Right lobe of liver (tissue), 6 donors: ENCODE results near the gene ENTPD2. TPM values are rescaled to one million over a fixed set of nuclear protein-coding genes. Genes with fewer than 3 reads are reported as not detected.

Experiments used
- ATAC-seq, 4 donors: fragments of 200-7000 bp; cut with Tn5 transposase; one replicate each; pipeline ENCODE4 v1.9.1; 2020; ENCODE audit warnings: mild to moderate bottlenecking in 4 of 4, moderate library complexity in 4 of 4
- DNase-seq, 3 donors: peaks; one replicate each; pipeline ENCODE4 v3.0.0-alpha.2; 2020
- H3K27ac ChIP-seq, 3 donors: fragments of 200-600 bp; one replicate each; pipeline ENCODE4 v1.8.0; 2022
- H3K27me3 ChIP-seq, 2 donors: fragments of 200-600 bp; one replicate each; pipeline ENCODE4 v1.8.0; 2022
- H3K36me3 ChIP-seq, 4 donors: fragments of 200-600 bp; sonication (generic) in 1 of 4; one replicate each; pipeline versions ENCODE4 v1.5.1 to v1.8.0; 2017 to 2022; ENCODE audit warnings: control low read depth in 1 of 4
- H3K4me1 ChIP-seq, 4 donors: fragments of 200-600 bp; sonication (generic) in 1 of 4; one replicate each; pipeline versions ENCODE4 v1.5.1 to v1.8.0; 2017 to 2022; ENCODE audit warnings: control low read depth in 1 of 4
- H3K4me3 ChIP-seq, 3 donors: fragments of 200-600 bp; one replicate each; pipeline ENCODE4 v1.8.0; 2022
- H3K9me3 ChIP-seq, 4 donors: fragments of 200-600 bp; sonication (generic) in 1 of 4; one replicate each; pipeline versions ENCODE4 v1.5.1 to v1.8.0; 2017 to 2022; ENCODE audit warnings: control low read depth in 1 of 4
- POLR2A ChIP-seq: fragments of 450-650 bp; IDR thresholded peaks from one replicate; pipeline ENCODE4 v1.6.1; 2017; ENCODE audit warnings: antibody characterized with exemption, mild to moderate bottlenecking
- WGBS: methylation state at CpG from one replicate; pipeline ENCODE4 v1.1.6; 2018; ENCODE audit warnings: low coverage, low lambda C conversion rate; ENCODE audit not compliant: insufficient coverage; ENCODE audit errors: missing lambda C conversion rate; 5-methylcytosine and 5-hydroxymethylcytosine counted together
- intact Hi-C, 2 donors: fragments of 100-400 bp; cut with DNase I; formaldehyde crosslinking; loops; one replicate each; pipeline versions ENCODE4 v1.11.2 to v1.14.1; 2022
- total RNA-seq, 6 experiments: library from RNA; depleted of rRNA in 2 of 6; stranded (reverse); fragments of >200 nt in 2 of 6; fragmentation: NEBNext Ultra II Directional in 3 of 6; extraction: Animal tissue kit (Norgen Biotek cat#: 25700) in 3 of 6; gene quantifications; one replicate each; pipeline versions ENCODE4 v1.1.0 to v1.2.4, GENCODE V29; 2016 to 2023
- TF ChIP-seq, protein P1 (sequence below), 4 donors: fragments of 200-600 bp in 3 of 4; fragments of 450-650 bp in 1 of 4; IDR thresholded peaks; one replicate each; pipeline versions ENCODE4 v1.5.1 to v1.8.0; 2016 to 2022; ENCODE audit warnings: antibody characterized with exemption in 4 of 4, mild to moderate bottlenecking in 2 of 4
- donor health status: DM: no; HTN: yes; CAD: no.
- donor health status: DM: no; HTN: no; CAD: no.
- donor health status: DM: no; HTN: no; CAD: no.
- donor health status: DM: no; HTN: yes; CAD: no.
- donor health status: DM: no; HTN: yes; CAD: no.

Gene ENTPD2
- total RNA-seq, 6 experiments from 2014 or later, result 0.50 to 2.1 (median 0.80) TPM

GRCh38 chr9:137012694-137013570 is 40.9 kb downstream of the ENTPD2 start:
- DNase-seq, result no peak
- Histone ChIP-seq H3K4me3 (no peak overlapping the region), H3K9me3 (no peaks in the 10 kb centered on the region), H3K36me3 (peaks cover 0 to 17% (median 1%) of the 10 kb centered on the region in 4 donors), H3K27ac (no peak overlapping the region), H3K4me1 (no peaks in the 10 kb centered on the region), H3K27me3 (no peaks in the 10 kb centered on the region)
- intact Hi-C loops, result no loop called here
- WGBS, result 100% methylated on average over 2 of the region's 67 CpGs
- TF ChIP-seq, protein P1, sequence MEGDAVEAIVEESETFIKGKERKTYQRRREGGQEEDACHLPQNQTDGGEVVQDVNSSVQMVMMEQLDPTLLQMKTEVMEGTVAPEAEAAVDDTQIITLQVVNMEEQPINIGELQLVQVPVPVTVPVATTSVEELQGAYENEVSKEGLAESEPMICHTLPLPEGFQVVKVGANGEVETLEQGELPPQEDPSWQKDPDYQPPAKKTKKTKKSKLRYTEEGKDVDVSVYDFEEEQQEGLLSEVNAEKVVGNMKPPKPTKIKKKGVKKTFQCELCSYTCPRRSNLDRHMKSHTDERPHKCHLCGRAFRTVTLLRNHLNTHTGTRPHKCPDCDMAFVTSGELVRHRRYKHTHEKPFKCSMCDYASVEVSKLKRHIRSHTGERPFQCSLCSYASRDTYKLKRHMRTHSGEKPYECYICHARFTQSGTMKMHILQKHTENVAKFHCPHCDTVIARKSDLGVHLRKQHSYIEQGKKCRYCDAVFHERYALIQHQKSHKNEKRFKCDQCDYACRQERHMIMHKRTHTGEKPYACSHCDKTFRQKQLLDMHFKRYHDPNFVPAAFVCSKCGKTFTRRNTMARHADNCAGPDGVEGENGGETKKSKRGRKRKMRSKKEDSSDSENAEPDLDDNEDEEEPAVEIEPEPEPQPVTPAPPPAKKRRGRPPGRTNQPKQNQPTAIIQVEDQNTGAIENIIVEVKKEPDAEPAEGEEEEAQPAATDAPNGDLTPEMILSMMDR (IDR thresholded peaks at IDR 0.05), result no peak
- TF ChIP-seq POLR2A, result no peak
- ATAC-seq, result no peak

- Histone ChIP-seq H3K4me1 (no peaks in the 10 kb centered on the region), H3K4me3 (no peak overlapping the region), H3K36me3 (peaks cover 0 to 17% (median 1%) of the 10 kb centered on the region in 4 donors), H3K27me3 (no peaks in the 10 kb centered on the region), H3K9me3 (no peaks in the 10 kb centered on the region), H3K27ac (no peak overlapping the region)
- TF ChIP-seq POLR2A, result no peak
- TF ChIP-seq, protein P1 (IDR thresholded peaks at IDR 0.05), result no peak
- DNase-seq, result no peak
- no peak for ATAC-seq
- WGBS, result 40% methylated on average over 1 of the region's 39 CpGs
- intact Hi-C loops, result no loop called here
Measured at GRCh38 chr9:137011907-137012675, 41.8 kb downstream of the ENTPD2 start.

DNA sequence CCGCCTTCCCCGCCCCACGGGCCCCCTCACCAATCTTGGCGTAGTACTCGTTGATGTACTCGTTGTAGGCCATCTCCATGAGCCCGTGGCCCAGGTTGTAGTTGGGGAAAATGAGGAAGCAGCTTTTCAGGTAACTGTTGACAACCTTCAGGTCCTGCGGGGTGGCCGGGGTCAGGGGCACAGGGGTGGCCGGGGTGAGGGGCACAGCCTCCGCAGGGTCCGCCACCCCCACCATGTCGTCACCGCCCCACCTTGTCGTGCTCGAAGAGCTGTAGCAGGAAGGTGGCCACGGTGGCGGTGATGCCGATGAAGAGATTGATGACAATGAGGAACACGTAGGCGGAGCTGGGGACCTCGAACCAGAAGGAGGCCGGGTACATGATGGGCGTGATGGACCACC is 42.7 kb downstream of the ENTPD2 start:
- TF ChIP-seq, protein P1 (IDR thresholded peaks at IDR 0.05), result no peak
- TF ChIP-seq POLR2A, result no peak
- Histone ChIP-seq H3K4me3 (no peak overlapping the region), H3K27ac (no peak overlapping the region), H3K9me3 (no peaks in the 10 kb centered on the region), H3K4me1 (no peaks in the 10 kb centered on the region), H3K36me3 (peaks cover 0 to 11% (median 1%) of the 10 kb centered on the region in 4 donors), H3K27me3 (no peaks in the 10 kb centered on the region)
- WGBS, result no CpG with 5 or more reads among the region's 24 CpGs
- intact Hi-C loops, result no loop called here
- DNase-seq (no peak), ATAC-seq (no peak)

GRCh38 chr9:137009938-137010732 is 43.7 kb downstream of the ENTPD2 start:
- H3K27ac ChIP-seq, result no peak overlapping the region
- intact Hi-C loops, result no loop called here
- no peaks in the 10 kb centered on the region for H3K9me3 ChIP-seq
- H3K4me3 ChIP-seq, result no peak overlapping the region
- TF ChIP-seq POLR2A, result no peak
- TF ChIP-seq, protein P1 (IDR thresholded peaks at IDR 0.05), result no peak
- ATAC-seq (no peak), DNase-seq (no peak)
- 92% methylated on average over 2 of the region's 49 CpGs for WGBS
- H3K27me3 ChIP-seq, result no peaks in the 10 kb centered on the region
- peaks cover 0 to 2% (median 1%) of the 10 kb centered on the region in 4 donors for H3K36me3 ChIP-seq
- H3K4me1 ChIP-seq, result no peaks in the 10 kb centered on the region
